ENCODE data around the gene EFCAB9. TPM values are rescaled to one million over a fixed set of nuclear protein-coding genes. Genes with fewer than 3 reads are reported as not detected.

Gene EFCAB9
- total and polyA plus RNA-seq, 2 of the 13 experiments (the other 11 are each of a cell fraction or from before 2014, with no cell fraction given), result not detected

DNA sequence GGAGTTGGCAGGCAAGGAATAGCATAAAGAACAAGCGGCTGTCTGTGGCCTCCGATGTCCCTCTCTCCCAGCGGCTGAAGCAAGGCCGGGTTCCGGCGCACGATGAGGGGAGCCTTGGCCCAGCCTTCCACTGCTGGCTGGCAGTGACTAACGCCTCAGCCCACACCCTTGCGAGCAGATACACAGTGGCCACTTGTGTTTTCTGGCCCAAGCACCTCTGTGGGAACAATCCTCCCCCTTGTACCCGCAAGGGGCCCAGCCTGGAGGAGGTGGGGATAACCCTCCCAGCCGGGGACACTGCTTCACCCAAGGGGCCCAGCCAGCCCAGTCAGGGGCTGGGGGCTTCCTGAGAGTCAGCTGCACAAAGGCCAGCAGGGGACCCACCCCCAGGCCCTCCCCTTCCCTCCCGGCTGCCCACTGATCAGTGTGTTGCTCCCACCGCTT lies 29.2 kb upstream of the EFCAB9 start (continued):
- TF ChIP-seq, protein P1, sequence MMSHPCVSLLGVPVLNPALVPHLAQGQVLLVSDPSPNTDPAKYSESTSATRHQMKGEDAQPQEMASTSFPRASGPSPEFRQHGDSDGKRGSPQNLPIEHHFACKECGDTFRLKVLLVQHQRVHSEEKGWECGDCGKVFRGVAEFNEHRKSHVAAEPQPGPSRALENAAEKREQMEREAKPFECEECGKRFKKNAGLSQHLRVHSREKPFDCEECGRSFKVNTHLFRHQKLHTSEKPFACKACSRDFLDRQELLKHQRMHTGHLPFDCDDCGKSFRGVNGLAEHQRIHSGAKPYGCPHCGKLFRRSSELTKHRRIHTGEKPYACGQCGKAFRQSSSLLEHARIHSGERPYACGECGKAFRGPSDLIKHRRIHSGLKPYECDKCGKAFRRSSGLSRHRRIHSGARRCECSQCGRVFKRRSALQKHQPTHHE (CRISPR knock-in tag; IDR thresholded peaks at IDR 0.05; ENCODE audit: borderline replicate concordance), result no peak
- peak; percentile 24; the same call in 1 of the 2 replicates for TF ChIP-seq ZBTB7B (CRISPR knock-in tag; IDR thresholded peaks at IDR 0.05)
- peak; percentile 58; the same call in 1 of the 2 replicates for TF ChIP-seq ZBTB7A (CRISPR knock-in tag; IDR thresholded peaks at IDR 0.05)
- TF ChIP-seq, protein P2, sequence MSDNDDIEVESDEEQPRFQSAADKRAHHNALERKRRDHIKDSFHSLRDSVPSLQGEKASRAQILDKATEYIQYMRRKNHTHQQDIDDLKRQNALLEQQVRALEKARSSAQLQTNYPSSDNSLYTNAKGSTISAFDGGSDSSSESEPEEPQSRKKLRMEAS (IDR thresholded peaks at IDR 0.05), result peak; percentile 46; the same call in 1 of the 2 replicates
- TF ChIP-seq, protein P3, sequence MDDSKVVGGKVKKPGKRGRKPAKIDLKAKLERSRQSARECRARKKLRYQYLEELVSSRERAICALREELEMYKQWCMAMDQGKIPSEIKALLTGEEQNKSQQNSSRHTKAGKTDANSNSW (CRISPR knock-in tag; IDR thresholded peaks at IDR 0.05; ENCODE audit: borderline replicate concordance), result no peak
- TF ChIP-seq, protein P4, sequence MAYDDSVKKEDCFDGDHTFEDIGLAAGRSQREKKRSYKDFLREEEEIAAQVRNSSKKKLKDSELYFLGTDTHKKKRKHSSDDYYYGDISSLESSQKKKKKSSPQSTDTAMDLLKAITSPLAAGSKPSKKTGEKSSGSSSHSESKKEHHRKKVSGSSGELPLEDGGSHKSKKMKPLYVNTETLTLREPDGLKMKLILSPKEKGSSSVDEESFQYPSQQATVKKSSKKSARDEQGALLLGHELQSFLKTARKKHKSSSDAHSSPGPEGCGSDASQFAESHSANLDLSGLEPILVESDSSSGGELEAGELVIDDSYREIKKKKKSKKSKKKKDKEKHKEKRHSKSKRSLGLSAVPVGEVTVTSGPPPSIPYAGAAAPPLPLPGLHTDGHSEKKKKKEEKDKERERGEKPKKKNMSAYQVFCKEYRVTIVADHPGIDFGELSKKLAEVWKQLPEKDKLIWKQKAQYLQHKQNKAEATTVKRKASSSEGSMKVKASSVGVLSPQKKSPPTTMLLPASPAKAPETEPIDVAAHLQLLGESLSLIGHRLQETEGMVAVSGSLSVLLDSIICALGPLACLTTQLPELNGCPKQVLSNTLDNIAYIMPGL (CRISPR knock-in tag; IDR thresholded peaks at IDR 0.05; ENCODE audit: borderline replicate concordance in 1 of 2, low read depth in 1 of 2), result no peak
- no peak for TF ChIP-seq ZNF652 (CRISPR knock-in tag; IDR thresholded peaks at IDR 0.05; ENCODE audit: borderline replicate concordance, low read depth)
- no peak for TF ChIP-seq BRCA1 (CRISPR knock-in tag; IDR thresholded peaks at IDR 0.05)
- TF ChIP-seq, protein P5, sequence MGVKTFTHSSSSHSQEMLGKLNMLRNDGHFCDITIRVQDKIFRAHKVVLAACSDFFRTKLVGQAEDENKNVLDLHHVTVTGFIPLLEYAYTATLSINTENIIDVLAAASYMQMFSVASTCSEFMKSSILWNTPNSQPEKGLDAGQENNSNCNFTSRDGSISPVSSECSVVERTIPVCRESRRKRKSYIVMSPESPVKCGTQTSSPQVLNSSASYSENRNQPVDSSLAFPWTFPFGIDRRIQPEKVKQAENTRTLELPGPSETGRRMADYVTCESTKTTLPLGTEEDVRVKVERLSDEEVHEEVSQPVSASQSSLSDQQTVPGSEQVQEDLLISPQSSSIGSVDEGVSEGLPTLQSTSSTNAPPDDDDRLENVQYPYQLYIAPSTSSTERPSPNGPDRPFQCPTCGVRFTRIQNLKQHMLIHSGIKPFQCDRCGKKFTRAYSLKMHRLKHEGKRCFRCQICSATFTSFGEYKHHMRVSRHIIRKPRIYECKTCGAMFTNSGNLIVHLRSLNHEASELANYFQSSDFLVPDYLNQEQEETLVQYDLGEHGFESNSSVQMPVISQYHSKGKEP (CRISPR knock-in tag; IDR thresholded peaks at IDR 0.05), result no peak
- TF ChIP-seq, protein P6, sequence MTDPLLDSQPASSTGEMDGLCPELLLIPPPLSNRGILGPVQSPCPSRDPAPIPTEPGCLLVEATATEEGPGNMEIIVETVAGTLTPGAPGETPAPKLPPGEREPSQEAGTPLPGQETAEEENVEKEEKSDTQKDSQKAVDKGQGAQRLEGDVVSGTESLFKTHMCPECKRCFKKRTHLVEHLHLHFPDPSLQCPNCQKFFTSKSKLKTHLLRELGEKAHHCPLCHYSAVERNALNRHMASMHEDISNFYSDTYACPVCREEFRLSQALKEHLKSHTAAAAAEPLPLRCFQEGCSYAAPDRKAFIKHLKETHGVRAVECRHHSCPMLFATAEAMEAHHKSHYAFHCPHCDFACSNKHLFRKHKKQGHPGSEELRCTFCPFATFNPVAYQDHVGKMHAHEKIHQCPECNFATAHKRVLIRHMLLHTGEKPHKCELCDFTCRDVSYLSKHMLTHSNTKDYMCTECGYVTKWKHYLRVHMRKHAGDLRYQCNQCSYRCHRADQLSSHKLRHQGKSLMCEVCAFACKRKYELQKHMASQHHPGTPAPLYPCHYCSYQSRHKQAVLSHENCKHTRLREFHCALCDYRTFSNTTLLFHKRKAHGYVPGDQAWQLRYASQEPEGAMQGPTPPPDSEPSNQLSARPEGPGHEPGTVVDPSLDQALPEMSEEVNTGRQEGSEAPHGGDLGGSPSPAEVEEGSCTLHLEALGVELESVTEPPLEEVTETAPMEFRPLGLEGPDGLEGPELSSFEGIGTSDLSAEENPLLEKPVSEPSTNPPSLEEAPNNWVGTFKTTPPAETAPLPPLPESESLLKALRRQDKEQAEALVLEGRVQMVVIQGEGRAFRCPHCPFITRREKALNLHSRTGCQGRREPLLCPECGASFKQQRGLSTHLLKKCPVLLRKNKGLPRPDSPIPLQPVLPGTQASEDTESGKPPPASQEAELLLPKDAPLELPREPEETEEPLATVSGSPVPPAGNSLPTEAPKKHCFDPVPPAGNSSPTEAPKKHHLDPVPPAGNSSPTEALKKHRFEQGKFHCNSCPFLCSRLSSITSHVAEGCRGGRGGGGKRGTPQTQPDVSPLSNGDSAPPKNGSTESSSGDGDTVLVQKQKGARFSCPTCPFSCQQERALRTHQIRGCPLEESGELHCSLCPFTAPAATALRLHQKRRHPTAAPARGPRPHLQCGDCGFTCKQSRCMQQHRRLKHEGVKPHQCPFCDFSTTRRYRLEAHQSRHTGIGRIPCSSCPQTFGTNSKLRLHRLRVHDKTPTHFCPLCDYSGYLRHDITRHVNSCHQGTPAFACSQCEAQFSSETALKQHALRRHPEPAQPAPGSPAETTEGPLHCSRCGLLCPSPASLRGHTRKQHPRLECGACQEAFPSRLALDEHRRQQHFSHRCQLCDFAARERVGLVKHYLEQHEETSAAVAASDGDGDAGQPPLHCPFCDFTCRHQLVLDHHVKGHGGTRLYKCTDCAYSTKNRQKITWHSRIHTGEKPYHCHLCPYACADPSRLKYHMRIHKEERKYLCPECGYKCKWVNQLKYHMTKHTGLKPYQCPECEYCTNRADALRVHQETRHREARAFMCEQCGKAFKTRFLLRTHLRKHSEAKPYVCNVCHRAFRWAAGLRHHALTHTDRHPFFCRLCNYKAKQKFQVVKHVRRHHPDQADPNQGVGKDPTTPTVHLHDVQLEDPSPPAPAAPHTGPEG (CRISPR knock-in tag; IDR thresholded peaks at IDR 0.05), result no peak
- TF ChIP-seq, protein P7, sequence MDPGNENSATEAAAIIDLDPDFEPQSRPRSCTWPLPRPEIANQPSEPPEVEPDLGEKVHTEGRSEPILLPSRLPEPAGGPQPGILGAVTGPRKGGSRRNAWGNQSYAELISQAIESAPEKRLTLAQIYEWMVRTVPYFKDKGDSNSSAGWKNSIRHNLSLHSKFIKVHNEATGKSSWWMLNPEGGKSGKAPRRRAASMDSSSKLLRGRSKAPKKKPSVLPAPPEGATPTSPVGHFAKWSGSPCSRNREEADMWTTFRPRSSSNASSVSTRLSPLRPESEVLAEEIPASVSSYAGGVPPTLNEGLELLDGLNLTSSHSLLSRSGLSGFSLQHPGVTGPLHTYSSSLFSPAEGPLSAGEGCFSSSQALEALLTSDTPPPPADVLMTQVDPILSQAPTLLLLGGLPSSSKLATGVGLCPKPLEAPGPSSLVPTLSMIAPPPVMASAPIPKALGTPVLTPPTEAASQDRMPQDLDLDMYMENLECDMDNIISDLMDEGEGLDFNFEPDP (CRISPR knock-in tag; conservative IDR thresholded peaks at IDR 0.05), result no peak
- TF ChIP-seq RXRB (CRISPR knock-in tag; IDR thresholded peaks at IDR 0.05; ENCODE audit: borderline replicate concordance), result no peak
- TF ChIP-seq, protein P8, sequence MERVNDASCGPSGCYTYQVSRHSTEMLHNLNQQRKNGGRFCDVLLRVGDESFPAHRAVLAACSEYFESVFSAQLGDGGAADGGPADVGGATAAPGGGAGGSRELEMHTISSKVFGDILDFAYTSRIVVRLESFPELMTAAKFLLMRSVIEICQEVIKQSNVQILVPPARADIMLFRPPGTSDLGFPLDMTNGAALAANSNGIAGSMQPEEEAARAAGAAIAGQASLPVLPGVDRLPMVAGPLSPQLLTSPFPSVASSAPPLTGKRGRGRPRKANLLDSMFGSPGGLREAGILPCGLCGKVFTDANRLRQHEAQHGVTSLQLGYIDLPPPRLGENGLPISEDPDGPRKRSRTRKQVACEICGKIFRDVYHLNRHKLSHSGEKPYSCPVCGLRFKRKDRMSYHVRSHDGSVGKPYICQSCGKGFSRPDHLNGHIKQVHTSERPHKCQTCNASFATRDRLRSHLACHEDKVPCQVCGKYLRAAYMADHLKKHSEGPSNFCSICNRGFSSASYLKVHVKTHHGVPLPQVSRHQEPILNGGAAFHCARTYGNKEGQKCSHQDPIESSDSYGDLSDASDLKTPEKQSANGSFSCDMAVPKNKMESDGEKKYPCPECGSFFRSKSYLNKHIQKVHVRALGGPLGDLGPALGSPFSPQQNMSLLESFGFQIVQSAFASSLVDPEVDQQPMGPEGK (CRISPR knock-in tag; IDR thresholded peaks at IDR 0.05), result peak; percentile 85
